Loucy (cell line): ENCODE measurements around the gene MPG.

Experiments used
- H2AFZ ChIP-seq: fragments of 200-600 bp; sonication (generic); 2 replicates; pipeline ENCODE4 v1.6.0; 2016; ENCODE audit warnings: antibody characterized with exemption, mild to moderate bottlenecking, low read length, moderate library complexity
- H3F3A ChIP-seq: fragments of 200-600 bp; 2 replicates; pipeline ENCODE4 v1.6.0; 2016; ENCODE audit warnings: antibody characterized with exemption, low read depth, mild to moderate bottlenecking
- H3K27me3 ChIP-seq: fragments of 200-600 bp; sonication (generic); 2 replicates; pipeline ENCODE4 v1.6.1; 2014; ENCODE audit warnings: low read length, mild to moderate bottlenecking; ENCODE audit not compliant: insufficient read depth, poor library complexity, severe bottlenecking
- H3K36me3 ChIP-seq: fragments of 200-600 bp; sonication (generic); 2 replicates; pipeline ENCODE4 v1.6.1; 2016; ENCODE audit warnings: low read length; ENCODE audit not compliant: insufficient read depth
- H3K4me1 ChIP-seq: fragments of 200-600 bp; sonication (generic); 2 replicates; pipeline ENCODE4 v1.5.1; 2014; ENCODE audit warnings: low read length, mild to moderate bottlenecking; ENCODE audit not compliant: insufficient read depth, poor library complexity, severe bottlenecking
- H3K4me2 ChIP-seq: fragments of 200-600 bp; sonication (generic); 2 replicates; pipeline ENCODE4 v1.6.0; 2014; ENCODE audit warnings: antibody characterized with exemption, low read length, low read depth, mild to moderate bottlenecking; ENCODE audit not compliant: poor library complexity, severe bottlenecking
- H3K4me3 ChIP-seq: fragments of 200-600 bp; sonication (generic); 2 replicates; pipeline ENCODE4 v1.5.1; 2014; ENCODE audit warnings: low read length, mild to moderate bottlenecking, mixed read lengths; ENCODE audit not compliant: poor library complexity, severe bottlenecking
- H3K79me2 ChIP-seq: fragments of 200-600 bp; sonication (generic); 2 replicates; pipeline ENCODE4 v1.6.1; 2014; ENCODE audit warnings: low read length; ENCODE audit not compliant: insufficient read depth
- H3K9ac ChIP-seq: fragments of 200-600 bp; sonication (generic); 2 replicates; pipeline ENCODE4 v1.6.0; 2014; ENCODE audit warnings: mild to moderate bottlenecking, low read depth, low read length, moderate library complexity; ENCODE audit not compliant: poor library complexity, severe bottlenecking
- H3K9me2 ChIP-seq: fragments of 200-600 bp; sonication (generic); replicated peaks from 2 replicates; pipeline ENCODE4 v1.6.1; 2016; ENCODE audit warnings: low read depth, low read length, mixed read lengths
- H3K9me3 ChIP-seq: fragments of 200-600 bp; sonication (generic); 2 replicates; pipeline ENCODE4 v1.6.1; 2014; ENCODE audit warnings: mild to moderate bottlenecking, antibody characterized with exemption, low read length, low read depth; ENCODE audit not compliant: insufficient read depth
- H4K20me1 ChIP-seq: fragments of 200-600 bp; sonication (generic); 2 replicates; pipeline ENCODE4 v1.6.0; 2014; ENCODE audit warnings: antibody characterized with exemption, low read length, mild to moderate bottlenecking; ENCODE audit not compliant: insufficient read depth, poor library complexity, severe bottlenecking
- EZH2phosphoT487 ChIP-seq: fragments of 200-600 bp; IDR thresholded peaks from 2 replicates; pipeline ENCODE4 v1.6.1; 2018; ENCODE audit warnings: antibody characterized with exemption, mild to moderate bottlenecking, moderate library complexity, borderline replicate concordance
- TF ChIP-seq, protein P1 (sequence below): fragments of 200-600 bp; sonication (generic); conservative IDR thresholded peaks from 2 replicates; pipeline ENCODE4 v1.5.1; 2014; ENCODE audit warnings: mild to moderate bottlenecking, antibody characterized with exemption, low read length

Gene MPG

DNA sequence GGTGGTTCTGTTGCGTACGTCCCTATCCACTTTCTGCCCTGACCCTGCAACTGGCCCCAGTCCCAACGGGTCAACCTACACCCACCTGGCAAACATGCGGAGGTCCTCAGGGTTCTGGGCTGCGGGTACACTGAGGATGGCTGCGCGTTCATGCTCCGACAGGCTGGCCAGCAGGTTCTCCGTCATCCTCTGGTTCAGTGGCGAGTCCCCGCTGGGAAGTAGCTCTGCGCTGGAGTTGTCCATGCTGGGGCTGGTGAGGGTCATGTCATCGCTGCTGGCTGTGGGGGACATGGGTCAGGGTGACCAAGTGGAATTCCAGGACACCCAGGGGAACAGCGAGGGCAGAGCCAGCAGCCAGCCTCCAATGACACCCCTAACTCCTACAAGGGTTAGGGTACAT, 10.6 kb downstream of the MPG start:
- no peaks in the 10 kb centered on the region for H3K27me3 ChIP-seq
- peaks cover 33% of the 10 kb centered on the region for H3K4me1 ChIP-seq
- no peaks in the 10 kb centered on the region for H3K9me3 ChIP-seq
- H3K9ac ChIP-seq, result no peak overlapping the region
- no peaks in the 10 kb centered on the region for H3K9me2 ChIP-seq
- no peaks in the 10 kb centered on the region; the same call in 1 of the 2 replicates for H3F3A ChIP-seq
- TF ChIP-seq EZH2phosphoT487, result no peak
- TF ChIP-seq, protein P1, sequence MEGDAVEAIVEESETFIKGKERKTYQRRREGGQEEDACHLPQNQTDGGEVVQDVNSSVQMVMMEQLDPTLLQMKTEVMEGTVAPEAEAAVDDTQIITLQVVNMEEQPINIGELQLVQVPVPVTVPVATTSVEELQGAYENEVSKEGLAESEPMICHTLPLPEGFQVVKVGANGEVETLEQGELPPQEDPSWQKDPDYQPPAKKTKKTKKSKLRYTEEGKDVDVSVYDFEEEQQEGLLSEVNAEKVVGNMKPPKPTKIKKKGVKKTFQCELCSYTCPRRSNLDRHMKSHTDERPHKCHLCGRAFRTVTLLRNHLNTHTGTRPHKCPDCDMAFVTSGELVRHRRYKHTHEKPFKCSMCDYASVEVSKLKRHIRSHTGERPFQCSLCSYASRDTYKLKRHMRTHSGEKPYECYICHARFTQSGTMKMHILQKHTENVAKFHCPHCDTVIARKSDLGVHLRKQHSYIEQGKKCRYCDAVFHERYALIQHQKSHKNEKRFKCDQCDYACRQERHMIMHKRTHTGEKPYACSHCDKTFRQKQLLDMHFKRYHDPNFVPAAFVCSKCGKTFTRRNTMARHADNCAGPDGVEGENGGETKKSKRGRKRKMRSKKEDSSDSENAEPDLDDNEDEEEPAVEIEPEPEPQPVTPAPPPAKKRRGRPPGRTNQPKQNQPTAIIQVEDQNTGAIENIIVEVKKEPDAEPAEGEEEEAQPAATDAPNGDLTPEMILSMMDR, result no peak
- H3K79me2 ChIP-seq, result no peaks in the 10 kb centered on the region; the same call in 1 of the 2 replicates
- no peaks in the 10 kb centered on the region for H4K20me1 ChIP-seq
- no peak overlapping the region for H3K4me3 ChIP-seq
- no peak overlapping the region for H3K4me2 ChIP-seq
- H3K36me3 ChIP-seq, result no peaks in the 10 kb centered on the region
- H2AFZ ChIP-seq, result no peak overlapping the region

DNA sequence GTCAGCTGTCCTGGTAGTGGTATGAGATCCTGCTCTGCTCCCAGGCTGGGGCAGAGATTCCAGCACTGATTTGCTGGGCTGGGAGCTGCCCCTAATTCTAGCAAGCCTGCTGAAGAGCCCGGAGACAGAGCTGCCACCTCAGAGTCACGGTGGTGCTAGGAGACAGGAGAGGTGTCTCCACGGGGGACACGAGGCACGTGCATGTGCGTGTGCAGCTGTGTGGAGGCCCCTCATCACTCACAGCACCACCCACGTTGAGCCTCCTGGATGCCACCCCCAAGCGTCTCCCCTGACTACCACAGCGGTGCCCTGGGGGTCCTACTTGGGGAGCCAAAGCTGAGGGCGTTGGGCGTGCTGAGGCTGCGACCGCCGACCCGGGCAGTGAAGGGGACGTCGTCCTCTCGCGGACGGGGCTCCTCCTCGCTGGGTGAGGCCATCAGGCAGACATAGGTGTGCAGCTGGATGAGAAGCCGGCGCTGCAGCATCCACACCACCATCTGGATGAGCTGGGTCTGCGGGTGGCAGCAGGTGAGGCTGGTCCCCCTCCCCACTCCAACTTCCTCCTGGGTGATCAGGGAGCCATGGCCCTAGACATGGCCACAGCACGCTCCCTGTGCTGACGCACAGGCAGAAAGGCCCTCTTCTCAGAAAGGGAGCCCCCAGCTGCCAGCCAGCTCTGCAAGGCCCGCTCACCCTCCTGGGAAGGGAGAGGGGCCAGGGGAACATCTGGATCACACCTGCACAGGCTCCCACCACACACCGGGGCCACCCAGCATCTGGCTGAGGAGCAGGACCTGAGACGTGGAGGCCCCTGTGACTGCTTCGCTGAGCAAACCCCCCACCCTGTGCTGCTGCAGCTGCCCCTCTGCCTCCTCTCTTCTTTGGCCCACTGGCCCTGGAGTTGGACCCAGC, 11.6 kb downstream of the MPG start:
- Histone ChIP-seq H3K4me1 (peaks cover 23% of the 10 kb centered on the region), H3K9ac (no peak overlapping the region), H2AFZ (no peak overlapping the region), H3K79me2 (no peaks in the 10 kb centered on the region; the same call in 1 of the 2 replicates), H3K9me3 (no peaks in the 10 kb centered on the region), H3K9me2 (no peaks in the 10 kb centered on the region), H3K4me2 (no peak overlapping the region), H3K4me3 (no peak overlapping the region), H3F3A (no peaks in the 10 kb centered on the region; the same call in 1 of the 2 replicates), H4K20me1 (no peaks in the 10 kb centered on the region), H3K27me3 (no peaks in the 10 kb centered on the region), H3K36me3 (no peaks in the 10 kb centered on the region)
- TF ChIP-seq, protein P1, result no peak
- no peak for TF ChIP-seq EZH2phosphoT487

DNA sequence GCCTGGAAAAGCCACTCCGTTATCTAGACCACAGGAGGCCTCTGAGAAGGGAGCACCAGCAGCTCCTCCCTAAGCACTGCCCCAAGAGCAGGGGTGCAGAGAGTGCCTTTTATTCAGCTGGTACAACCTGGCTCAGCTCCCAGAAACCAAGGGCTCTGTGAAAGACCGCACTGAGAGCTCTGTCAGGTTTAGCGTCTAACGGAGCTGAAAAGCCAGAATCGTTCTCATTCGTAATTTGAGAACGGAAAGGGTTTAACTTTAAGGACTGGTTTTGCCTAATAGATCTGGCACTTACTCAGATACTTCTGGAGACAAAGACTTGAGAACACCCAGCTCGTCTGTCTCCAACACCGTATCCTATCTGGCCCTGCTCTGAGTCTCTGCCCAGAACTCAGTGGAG, 13.5 kb downstream of the MPG start:
- H3K4me3 ChIP-seq, result no peak overlapping the region
- no peaks in the 10 kb centered on the region for H3F3A ChIP-seq
- peaks cover 12% of the 10 kb centered on the region for H3K4me1 ChIP-seq
- H3K4me2 ChIP-seq, result no peak overlapping the region
- H3K9me2 ChIP-seq, result no peaks in the 10 kb centered on the region
- no peak overlapping the region for H2AFZ ChIP-seq
- H4K20me1 ChIP-seq, result no peaks in the 10 kb centered on the region
- no peak overlapping the region for H3K9ac ChIP-seq
- H3K79me2 ChIP-seq, result no peaks in the 10 kb centered on the region; the same call in 1 of the 2 replicates
- H3K36me3 ChIP-seq, result no peaks in the 10 kb centered on the region
- H3K9me3 ChIP-seq, result no peaks in the 10 kb centered on the region
- H3K27me3 ChIP-seq, result no peaks in the 10 kb centered on the region
- TF ChIP-seq, protein P1, result no peak
- TF ChIP-seq EZH2phosphoT487, result no peak
